WI38 (cell line): ENCODE data around the gene WFDC13.

Experiments
- H3K4me3 ChIP-seq: 2 replicates; pipeline ENCODE4 v1.5.1; 2011; ENCODE audit warnings: low read depth, mild to moderate bottlenecking, control low read depth, low read length
- CTCF ChIP-seq: IDR thresholded peaks from 2 replicates; pipeline ENCODE4 v1.5.1; 2012; ENCODE audit warnings: low read depth, mild to moderate bottlenecking, control low read depth, low read length

WFDC13 gene

GRCh38 chr20:45735552-45735951 is 33.7 kb downstream of the WFDC13 start:
- TF ChIP-seq CTCF = no peak
- H3K4me3 ChIP-seq = no peak overlapping the region

- no peak for TF ChIP-seq CTCF
Measured at GRCh38 chr20:45735988-45736387, 34.1 kb downstream of the WFDC13 start.

GRCh38 chr20:45742596-45742995 is 40.8 kb downstream of the WFDC13 start:
- no peak for TF ChIP-seq CTCF
- H3K4me3 ChIP-seq = no peak overlapping the region

More at GRCh38 chr20:45735988-45736387, 34.1 kb downstream of the WFDC13 start:
- no peak overlapping the region for H3K4me3 ChIP-seq

- TF ChIP-seq CTCF = no peak
Measured at GRCh38 chr20:45745015-45745414, 43.2 kb downstream of the WFDC13 start.

GRCh38 chr20:45751721-45752120 is 49.9 kb downstream of the WFDC13 start:
- no peak for TF ChIP-seq CTCF
- no peak overlapping the region for H3K4me3 ChIP-seq

More at GRCh38 chr20:45745015-45745414, 43.2 kb downstream of the WFDC13 start:
- no peak overlapping the region for H3K4me3 ChIP-seq

- no peak for TF ChIP-seq CTCF
- no peak overlapping the region for H3K4me3 ChIP-seq
Measured at GRCh38 chr20:45752746-45753145, 50.9 kb downstream of the WFDC13 start.

GRCh38 chr20:45758096-45758495 is 56.3 kb downstream of the WFDC13 start:
- no peak for TF ChIP-seq CTCF

More at GRCh38 chr20:45758096-45758495, 56.3 kb downstream of the WFDC13 start:
- no peak overlapping the region for H3K4me3 ChIP-seq
